ENCODE data around the gene PDE7B. TPM values are rescaled to one million over a fixed set of nuclear protein-coding genes. Genes with fewer than 3 reads are reported as not detected.

PDE7B gene
- total and polyA plus RNA-seq, 2 donors from 2014 or later, result 4.6 to 15.4 TPM

DNA sequence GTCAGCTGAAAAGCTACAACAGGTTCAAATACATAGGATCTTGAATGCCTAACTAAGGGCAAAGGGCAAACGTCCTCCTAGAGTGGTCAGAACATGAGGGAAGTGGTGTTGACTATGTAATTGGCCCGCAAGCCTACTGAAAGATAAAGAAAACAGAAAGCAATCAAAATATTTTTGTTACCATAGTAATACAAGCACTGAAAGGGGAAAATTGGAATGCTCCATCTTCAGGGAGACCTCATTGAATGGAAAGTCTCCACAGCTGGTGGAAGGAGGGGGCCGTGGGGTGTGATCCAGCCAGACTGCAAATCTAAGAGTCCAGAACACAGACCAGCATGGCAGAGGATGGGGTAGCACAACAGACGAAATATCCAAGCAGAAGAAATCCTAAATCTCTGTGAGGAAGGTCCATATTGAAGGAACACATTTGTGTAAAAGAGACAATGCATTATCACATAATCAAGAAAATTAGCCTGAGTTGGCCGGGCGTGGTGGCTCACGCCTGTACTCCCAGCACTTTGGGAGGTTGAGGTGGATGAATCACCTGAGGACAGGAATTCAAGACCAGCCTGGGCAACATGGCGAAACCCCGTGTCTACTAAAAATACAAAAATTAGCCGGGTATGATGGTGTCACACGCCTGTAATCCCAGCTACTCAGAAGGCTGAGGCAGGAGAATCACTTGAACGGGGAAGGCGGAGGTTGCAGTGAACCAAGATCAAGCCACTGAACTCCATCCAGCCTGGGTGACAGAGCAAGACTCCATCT, 359.1 kb downstream of the PDE7B start:
- FAIRE-seq, result no peak
- intact Hi-C loops (cut with DNase I), result loop anchor here (10.0 kb wide), 1 partner anchor 676 kb away; no protein-coding TSS in a partner anchor

DNA sequence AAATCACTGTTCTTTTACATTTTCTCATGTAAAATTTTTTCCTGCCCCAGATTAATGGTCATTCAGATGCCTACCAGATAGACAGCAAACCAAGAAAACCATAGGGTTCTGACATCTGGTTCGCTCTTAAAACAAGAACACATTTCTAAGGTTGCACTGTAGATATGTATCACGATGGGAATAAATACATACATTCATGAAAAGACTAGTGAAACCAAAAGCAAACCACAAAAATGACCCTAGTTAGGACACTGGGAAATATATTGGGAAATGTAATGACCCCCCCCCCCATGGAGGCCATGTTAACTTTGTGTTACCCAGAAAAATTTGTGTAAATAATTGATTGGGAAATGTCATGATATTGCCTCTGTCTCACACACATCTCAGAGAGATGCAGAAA, 361.1 kb downstream of the PDE7B start:
- no peaks in the 10 kb centered on the region for H3K9me3 ChIP-seq (ENCODE audit: control insufficient read depth in 2 of 3, insufficient read depth in 1 of 3, low read length in 3 of 3)
- H3K27me3 ChIP-seq (ENCODE audit: control insufficient read depth, insufficient read depth, low read length), result no peaks in the 10 kb centered on the region
- DNase-seq, result no peak
- no peaks in the 10 kb centered on the region for H3K4me1 ChIP-seq (ENCODE audit: control insufficient read depth in 2 of 3, insufficient read depth in 2 of 3, low read depth in 1 of 3, low read length in 3 of 3)
- TF ChIP-seq, protein P1, sequence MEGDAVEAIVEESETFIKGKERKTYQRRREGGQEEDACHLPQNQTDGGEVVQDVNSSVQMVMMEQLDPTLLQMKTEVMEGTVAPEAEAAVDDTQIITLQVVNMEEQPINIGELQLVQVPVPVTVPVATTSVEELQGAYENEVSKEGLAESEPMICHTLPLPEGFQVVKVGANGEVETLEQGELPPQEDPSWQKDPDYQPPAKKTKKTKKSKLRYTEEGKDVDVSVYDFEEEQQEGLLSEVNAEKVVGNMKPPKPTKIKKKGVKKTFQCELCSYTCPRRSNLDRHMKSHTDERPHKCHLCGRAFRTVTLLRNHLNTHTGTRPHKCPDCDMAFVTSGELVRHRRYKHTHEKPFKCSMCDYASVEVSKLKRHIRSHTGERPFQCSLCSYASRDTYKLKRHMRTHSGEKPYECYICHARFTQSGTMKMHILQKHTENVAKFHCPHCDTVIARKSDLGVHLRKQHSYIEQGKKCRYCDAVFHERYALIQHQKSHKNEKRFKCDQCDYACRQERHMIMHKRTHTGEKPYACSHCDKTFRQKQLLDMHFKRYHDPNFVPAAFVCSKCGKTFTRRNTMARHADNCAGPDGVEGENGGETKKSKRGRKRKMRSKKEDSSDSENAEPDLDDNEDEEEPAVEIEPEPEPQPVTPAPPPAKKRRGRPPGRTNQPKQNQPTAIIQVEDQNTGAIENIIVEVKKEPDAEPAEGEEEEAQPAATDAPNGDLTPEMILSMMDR (IDR thresholded peaks at IDR 0.05; ENCODE audit: borderline replicate concordance, extremely low read depth, insufficient read depth), result no peak
- no peaks in the 10 kb centered on the region for H3K36me3 ChIP-seq (ENCODE audit: control insufficient read depth in 2 of 3, insufficient read depth in 3 of 3, low read length in 3 of 3)
- H3K9ac ChIP-seq (ENCODE audit: low read length in 3 of 3), result no peak overlapping the region
- H3K4me3 ChIP-seq (ENCODE audit: low read length in 3 of 3), result no peak overlapping the region
- FAIRE-seq, result no peak
- H3K27ac ChIP-seq (ENCODE audit: low read depth in 2 of 2, low read length in 2 of 2), result no peak overlapping the region
- intact Hi-C loops (cut with DNase I), result loop anchor here (10.0 kb wide), 1 partner anchor 678 kb away; no protein-coding TSS in a partner anchor

More for the DNA sequence above, 359.1 kb downstream of the PDE7B start:
- no peaks in the 10 kb centered on the region for H3K4me1 ChIP-seq (ENCODE audit: control insufficient read depth in 2 of 3, insufficient read depth in 2 of 3, low read depth in 1 of 3, low read length in 3 of 3)
- H3K9me3 ChIP-seq (ENCODE audit: control insufficient read depth in 2 of 3, insufficient read depth in 1 of 3, low read length in 3 of 3), result no peaks in the 10 kb centered on the region
- no peak overlapping the region for H3K4me3 ChIP-seq (ENCODE audit: low read length in 3 of 3)
- H3K27ac ChIP-seq (ENCODE audit: low read depth in 2 of 2, low read length in 2 of 2), result no peak overlapping the region
- no peak overlapping the region for H3K9ac ChIP-seq (ENCODE audit: low read length in 3 of 3)
- no peaks in the 10 kb centered on the region for H3K27me3 ChIP-seq (ENCODE audit: control insufficient read depth, insufficient read depth, low read length)
- TF ChIP-seq, protein P1 (IDR thresholded peaks at IDR 0.05; ENCODE audit: borderline replicate concordance, extremely low read depth, insufficient read depth), result no peak
- no peaks in the 10 kb centered on the region for H3K36me3 ChIP-seq (ENCODE audit: control insufficient read depth in 2 of 3, insufficient read depth in 3 of 3, low read length in 3 of 3)
- no peak for DNase-seq

DNA sequence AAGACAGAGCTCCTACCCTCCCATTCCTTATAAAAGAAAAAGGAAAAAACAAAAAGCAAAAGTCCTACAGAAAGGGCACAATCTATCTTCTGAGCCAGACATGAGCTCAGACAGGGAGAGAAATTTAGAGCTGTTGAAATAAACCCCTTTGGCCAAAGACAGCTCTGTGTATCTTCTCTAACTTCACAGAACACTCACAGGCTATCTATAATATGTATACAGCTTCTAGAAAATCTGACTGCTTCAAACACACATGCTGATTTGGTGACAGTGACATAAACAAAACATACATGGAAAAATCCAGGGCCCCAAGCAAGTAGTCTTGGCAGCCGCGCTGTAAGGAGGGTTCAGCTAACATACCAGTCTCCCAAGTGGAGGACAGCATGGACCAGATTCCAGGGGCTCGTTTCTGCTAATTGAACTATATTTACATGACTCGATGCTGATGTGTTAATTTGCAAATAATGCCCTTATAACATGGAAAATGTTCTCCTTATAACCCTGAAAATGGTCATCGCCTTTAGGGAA, 361.6 kb downstream of the PDE7B start:
- H3K27me3 ChIP-seq (ENCODE audit: control insufficient read depth, insufficient read depth, low read length), result no peaks in the 10 kb centered on the region
- no peak overlapping the region for H3K9ac ChIP-seq (ENCODE audit: low read length in 3 of 3)
- DNase-seq (no peak), FAIRE-seq (no peak)
- no peak overlapping the region for H3K4me3 ChIP-seq (ENCODE audit: low read length in 3 of 3)
- H3K27ac ChIP-seq (ENCODE audit: low read depth in 2 of 2, low read length in 2 of 2), result no peak overlapping the region
- H3K4me1 ChIP-seq (ENCODE audit: control insufficient read depth in 2 of 3, insufficient read depth in 2 of 3, low read depth in 1 of 3, low read length in 3 of 3), result no peaks in the 10 kb centered on the region
- TF ChIP-seq, protein P1 (IDR thresholded peaks at IDR 0.05; ENCODE audit: borderline replicate concordance, extremely low read depth, insufficient read depth), result no peak
- intact Hi-C loops (cut with DNase I), result loop anchor here (10.0 kb wide), 1 partner anchor 678 kb away; no protein-coding TSS in a partner anchor
- no peaks in the 10 kb centered on the region for H3K36me3 ChIP-seq (ENCODE audit: control insufficient read depth in 2 of 3, insufficient read depth in 3 of 3, low read length in 3 of 3)
- no peaks in the 10 kb centered on the region for H3K9me3 ChIP-seq (ENCODE audit: control insufficient read depth in 2 of 3, insufficient read depth in 1 of 3, low read length in 3 of 3)

All from kidney (tissue), 14 donors.